ENCODE results near the gene CYP4F12. TPM values are rescaled to one million over a fixed set of nuclear protein-coding genes. Genes with fewer than 3 reads are reported as not detected.

CYP4F12 gene
- total and polyA plus RNA-seq, 2 donors (not counting 3 experiments of a cell fraction or from before 2014, with no cell fraction given) = not detected

GRCh38 chr19:15669891-15670290 is 3.0 kb upstream of the CYP4F12 start:
- Histone ChIP-seq H3K9me1 (replicated peaks; ENCODE audit: control insufficient read depth, extremely low read depth, insufficient read depth, low read length) (no peaks in the 10 kb centered on the region), H4K20me1 (replicated peaks; ENCODE audit: control insufficient read depth, extremely low read depth, insufficient read depth, low read length) (no peaks in the 10 kb centered on the region), H3K4me2 (ENCODE audit: insufficient read depth, low read length) (no peak overlapping the region), H2AFZ (ENCODE audit: low read depth, low read length) (no peak overlapping the region), H3K27me3 (ENCODE audit: control insufficient read depth in 2 of 2, insufficient read depth in 2 of 2, low read length in 2 of 2) (no peaks in the 10 kb centered on the region), H3K27ac (ENCODE audit: insufficient read depth, low read depth, low read length) (no peak overlapping the region), H3K4me1 (ENCODE audit: control insufficient read depth, extremely low read depth, insufficient read depth, low read length) (no peaks in the 10 kb centered on the region), H3K36me3 (ENCODE audit: control insufficient read depth in 2 of 2, extremely low read depth in 1 of 2, insufficient read depth in 2 of 2, low read length in 2 of 2) (no peaks in the 10 kb centered on the region), H3K79me2 (ENCODE audit: control insufficient read depth, insufficient read depth, low read length) (no peaks in the 10 kb centered on the region), H3K9ac (replicated peaks; ENCODE audit: extremely low read depth, insufficient read depth, low read length) (no peak overlapping the region), H3K9me3 (replicated peaks; ENCODE audit: control insufficient read depth, insufficient read depth, low read length) (no peaks in the 10 kb centered on the region), H3K4me3 (replicated peaks in 1 of 3; ENCODE audit: insufficient read depth in 1 of 3, low read depth in 1 of 3, low read length in 3 of 3) (no peak overlapping the region)
- POLR2A ChIA-PET = no interaction called here
- DNase-seq (ENCODE audit: low read depth, low spot score) (no peak), FAIRE-seq (no peak)
- CTCF ChIA-PET = no interaction called here
- no peak for TF ChIP-seq EZH2 (IDR thresholded peaks at IDR 0.05; ENCODE audit: borderline replicate concordance, low read depth, low read length, severe bottlenecking)
- no peak for TF ChIP-seq MAX (IDR thresholded peaks at IDR 0.05; ENCODE audit: insufficient read depth, insufficient read length)
- TF ChIP-seq POLR2AphosphoS5 (IDR thresholded peaks at IDR 0.05; ENCODE audit: insufficient read depth, low read depth, low read length) = no peak
- TF ChIP-seq POLR2A (IDR thresholded peaks at IDR 0.05; ENCODE audit: low read depth, low read length) = no peak
- no peak for TF ChIP-seq GATA2 (IDR thresholded peaks at IDR 0.05; ENCODE audit: insufficient read depth, insufficient read length, low read depth, low read length)
- no peak for TF ChIP-seq FOS (IDR thresholded peaks at IDR 0.05; ENCODE audit: borderline replicate concordance, insufficient read depth, low read length)
- TF ChIP-seq, protein P1, sequence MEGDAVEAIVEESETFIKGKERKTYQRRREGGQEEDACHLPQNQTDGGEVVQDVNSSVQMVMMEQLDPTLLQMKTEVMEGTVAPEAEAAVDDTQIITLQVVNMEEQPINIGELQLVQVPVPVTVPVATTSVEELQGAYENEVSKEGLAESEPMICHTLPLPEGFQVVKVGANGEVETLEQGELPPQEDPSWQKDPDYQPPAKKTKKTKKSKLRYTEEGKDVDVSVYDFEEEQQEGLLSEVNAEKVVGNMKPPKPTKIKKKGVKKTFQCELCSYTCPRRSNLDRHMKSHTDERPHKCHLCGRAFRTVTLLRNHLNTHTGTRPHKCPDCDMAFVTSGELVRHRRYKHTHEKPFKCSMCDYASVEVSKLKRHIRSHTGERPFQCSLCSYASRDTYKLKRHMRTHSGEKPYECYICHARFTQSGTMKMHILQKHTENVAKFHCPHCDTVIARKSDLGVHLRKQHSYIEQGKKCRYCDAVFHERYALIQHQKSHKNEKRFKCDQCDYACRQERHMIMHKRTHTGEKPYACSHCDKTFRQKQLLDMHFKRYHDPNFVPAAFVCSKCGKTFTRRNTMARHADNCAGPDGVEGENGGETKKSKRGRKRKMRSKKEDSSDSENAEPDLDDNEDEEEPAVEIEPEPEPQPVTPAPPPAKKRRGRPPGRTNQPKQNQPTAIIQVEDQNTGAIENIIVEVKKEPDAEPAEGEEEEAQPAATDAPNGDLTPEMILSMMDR (IDR thresholded peaks at IDR 0.05; ENCODE audit: extremely low read depth in 1 of 2, insufficient read depth in 1 of 2, low read depth in 1 of 2, low read length in 2 of 2) = no peak
- no peak for TF ChIP-seq MYC (IDR thresholded peaks at IDR 0.05; ENCODE audit: low read depth, low read length)
- TF ChIP-seq JUN (IDR thresholded peaks at IDR 0.05; ENCODE audit: borderline replicate concordance, insufficient read depth, insufficient read length, low read depth) = no peak
- intact Hi-C loops (cut with micrococcal nuclease) = no loop called here
- dilution Hi-C loops (cut with MboI; ENCODE audit: extremely low pct_ligation_motif_present, low sequenced_read_pairs) = no loop called here
- no TSS peak for BruUV-seq (replicated peaks)
